ENCODE results near the gene LLCFC1. TPM values are rescaled to one million over a fixed set of nuclear protein-coding genes. Genes with fewer than 3 reads are reported as not detected.

The LLCFC1 gene
- total RNA-seq, 2 experiments from 2014 or later, result not detected

GRCh38 chr7:142901426-142902259 is 37.6 kb upstream of the LLCFC1 start:
- H2AFZ ChIP-seq (ENCODE audit: low read length), result no peak overlapping the region
- BruUV-seq (replicated peaks), result no TSS peak
- H3K27ac ChIP-seq (ENCODE audit: low read depth, low read length, poor library complexity, severe bottlenecking), result no peak overlapping the region
- H4K20me1 ChIP-seq (ENCODE audit: insufficient read depth, low read length), result no peaks in the 10 kb centered on the region
- H3K4me3 ChIP-seq (ENCODE audit: low read depth, low read length, poor library complexity, severe bottlenecking), result no peak overlapping the region
- POLR2A ChIA-PET, result no interaction called here
- no peaks in the 10 kb centered on the region for H3K36me3 ChIP-seq (ENCODE audit: insufficient read depth, low read length)
- no peaks in the 10 kb centered on the region for H3K9me2 ChIP-seq (ENCODE audit: insufficient read depth, low read length)
- TF ChIP-seq CTCF (conservative IDR thresholded peaks at IDR 0.05; ENCODE audit: low read length) (no peak), EZH2phosphoT487 (IDR thresholded peaks at IDR 0.05; ENCODE audit: borderline replicate concordance, low read depth, low read length) (no peak)
- H3K79me2 ChIP-seq (ENCODE audit: insufficient read depth, low read depth, low read length), result no peaks in the 10 kb centered on the region
- CTCF ChIA-PET (ENCODE audit: unreplicated experiment), result interaction anchor here (1.1 kb wide), 1 partner anchor 21 kb away, joined by 3 read pairs; no protein-coding TSS in a partner anchor
- H3K9me3 ChIP-seq (ENCODE audit: low read length), result peaks cover 12% of the 10 kb centered on the region; the same call in 1 of the 2 replicates
- H3K4me1 ChIP-seq (ENCODE audit: insufficient read depth, low read length, poor library complexity, severe bottlenecking), result no peaks in the 10 kb centered on the region
- intact Hi-C loops (cut with micrococcal nuclease; ENCODE audit: unreplicated experiment), result no loop called here
- DNase-seq (ENCODE audit: low spot score), result no peak
- H3K4me2 ChIP-seq (ENCODE audit: low read length), result no peak overlapping the region

- Histone ChIP-seq H3K27ac (ENCODE audit: low read depth, low read length, poor library complexity, severe bottlenecking) (no peak overlapping the region), H3K9me2 (ENCODE audit: insufficient read depth, low read length) (no peaks in the 10 kb centered on the region), H3K4me2 (ENCODE audit: low read length) (no peak overlapping the region), H3K4me3 (ENCODE audit: low read depth, low read length, poor library complexity, severe bottlenecking) (no peak overlapping the region), H3K9me3 (ENCODE audit: low read length) (peaks cover 12% of the 10 kb centered on the region; the same call in 1 of the 2 replicates), H3K79me2 (ENCODE audit: insufficient read depth, low read depth, low read length) (no peaks in the 10 kb centered on the region), H3K4me1 (ENCODE audit: insufficient read depth, low read length, poor library complexity, severe bottlenecking) (no peaks in the 10 kb centered on the region), H3K36me3 (ENCODE audit: insufficient read depth, low read length) (no peaks in the 10 kb centered on the region), H2AFZ (ENCODE audit: low read length) (no peak overlapping the region), H4K20me1 (ENCODE audit: insufficient read depth, low read length) (no peaks in the 10 kb centered on the region)
- intact Hi-C loops (cut with micrococcal nuclease; ENCODE audit: unreplicated experiment), result no loop called here
- ChIA-PET CTCF (ENCODE audit: unreplicated experiment) (no interaction called here), POLR2A (interaction anchor here (0.7 kb wide), 1 partner anchor 193 kb away, joined by 3 read pairs; no protein-coding TSS in a partner anchor)
- no peak for DNase-seq (ENCODE audit: low spot score)
- no TSS peak for BruUV-seq (replicated peaks)
- TF ChIP-seq CTCF (conservative IDR thresholded peaks at IDR 0.05; ENCODE audit: low read length), result no peak
- no peak for TF ChIP-seq EZH2phosphoT487 (IDR thresholded peaks at IDR 0.05; ENCODE audit: borderline replicate concordance, low read depth, low read length)
Measured at GRCh38 chr7:142904128-142904527, 35.2 kb upstream of the LLCFC1 start.

GRCh38 chr7:142905759-142906158 is 33.5 kb upstream of the LLCFC1 start:
- no peak overlapping the region for H3K4me2 ChIP-seq (ENCODE audit: low read length)
- no peaks in the 10 kb centered on the region for H3K36me3 ChIP-seq (ENCODE audit: insufficient read depth, low read length)
- no peaks in the 10 kb centered on the region for H3K9me2 ChIP-seq (ENCODE audit: insufficient read depth, low read length)
- no peak overlapping the region for H3K4me3 ChIP-seq (ENCODE audit: low read depth, low read length, poor library complexity, severe bottlenecking)
- no peak overlapping the region for H2AFZ ChIP-seq (ENCODE audit: low read length)
- intact Hi-C loops (cut with micrococcal nuclease; ENCODE audit: unreplicated experiment), result no loop called here
- POLR2A ChIA-PET, result no interaction called here
- CTCF ChIA-PET (ENCODE audit: unreplicated experiment), result no interaction called here
- H4K20me1 ChIP-seq (ENCODE audit: insufficient read depth, low read length), result no peaks in the 10 kb centered on the region
- H3K27ac ChIP-seq (ENCODE audit: low read depth, low read length, poor library complexity, severe bottlenecking), result no peak overlapping the region
- no peaks in the 10 kb centered on the region for H3K4me1 ChIP-seq (ENCODE audit: insufficient read depth, low read length, poor library complexity, severe bottlenecking)
- H3K9me3 ChIP-seq (ENCODE audit: low read length), result peaks cover 12% of the 10 kb centered on the region; the same call in 1 of the 2 replicates
- no peak for TF ChIP-seq EZH2phosphoT487 (IDR thresholded peaks at IDR 0.05; ENCODE audit: borderline replicate concordance, low read depth, low read length)
- no peak for DNase-seq (ENCODE audit: low spot score)
- no TSS peak for BruUV-seq (replicated peaks)
- no peaks in the 10 kb centered on the region for H3K79me2 ChIP-seq (ENCODE audit: insufficient read depth, low read depth, low read length)

All from OCI-LY7 (cell line).